Erythroblast (primary cell): ENCODE data around the gene ZBTB3.
"Not testable (repeated sequence)": the region's sequence is repeated elsewhere in the genome, so short reads cannot be mapped to it uniquely, and the experiment has no call there.

Experiments used
- GATA1 ChIP-seq: IDR thresholded peaks from 2 replicates; pipeline ENCODE4 v1.6.1; 2011; ENCODE audit warnings: low read depth, mild to moderate bottlenecking, control low read depth, low read length, moderate library complexity
- POLR2A ChIP-seq: IDR thresholded peaks from 2 replicates; pipeline ENCODE4 v1.6.1; 2011; ENCODE audit warnings: mild to moderate bottlenecking, low read length

DNA sequence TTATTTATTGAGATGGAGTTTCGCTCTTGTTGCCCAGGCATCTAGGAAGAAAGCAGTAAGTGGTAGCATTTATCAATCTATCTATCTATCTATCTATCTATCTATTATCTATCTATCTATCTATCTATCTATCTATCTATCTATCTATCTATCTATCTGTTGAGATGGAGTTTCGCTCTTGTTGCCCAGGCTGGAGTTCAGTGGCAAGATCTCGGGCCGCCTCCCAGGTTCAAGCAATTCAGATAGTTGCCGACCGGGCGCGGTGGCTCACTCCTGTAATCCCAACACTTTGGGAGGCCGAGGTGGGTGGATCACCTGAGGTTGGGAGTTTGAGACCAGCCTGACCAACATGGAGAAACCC is 6.9 kb upstream of the ZBTB3 start:
- not testable (repeated sequence) for TF ChIP-seq POLR2A, GATA1
